Loucy (cell line): ENCODE data around the gene MYO9A.

Experiments
- H2AFZ ChIP-seq: fragments of 200-600 bp; sonication (generic); 2 replicates; pipeline ENCODE4 v1.6.0; 2016; ENCODE audit warnings: antibody characterized with exemption, mild to moderate bottlenecking, low read length, moderate library complexity
- H3F3A ChIP-seq: fragments of 200-600 bp; 2 replicates; pipeline ENCODE4 v1.6.0; 2016; ENCODE audit warnings: antibody characterized with exemption, low read depth, mild to moderate bottlenecking
- H3K27me3 ChIP-seq: fragments of 200-600 bp; sonication (generic); 2 replicates; pipeline ENCODE4 v1.6.1; 2014; ENCODE audit warnings: low read length, mild to moderate bottlenecking; ENCODE audit not compliant: insufficient read depth, poor library complexity, severe bottlenecking
- H3K36me3 ChIP-seq: fragments of 200-600 bp; sonication (generic); 2 replicates; pipeline ENCODE4 v1.6.1; 2016; ENCODE audit warnings: low read length; ENCODE audit not compliant: insufficient read depth
- H3K4me1 ChIP-seq: fragments of 200-600 bp; sonication (generic); 2 replicates; pipeline ENCODE4 v1.5.1; 2014; ENCODE audit warnings: low read length, mild to moderate bottlenecking; ENCODE audit not compliant: insufficient read depth, poor library complexity, severe bottlenecking
- H3K4me2 ChIP-seq: fragments of 200-600 bp; sonication (generic); 2 replicates; pipeline ENCODE4 v1.6.0; 2014; ENCODE audit warnings: antibody characterized with exemption, low read length, low read depth, mild to moderate bottlenecking; ENCODE audit not compliant: poor library complexity, severe bottlenecking
- H3K4me3 ChIP-seq: fragments of 200-600 bp; sonication (generic); 2 replicates; pipeline ENCODE4 v1.5.1; 2014; ENCODE audit warnings: low read length, mild to moderate bottlenecking, mixed read lengths; ENCODE audit not compliant: poor library complexity, severe bottlenecking
- H3K79me2 ChIP-seq: fragments of 200-600 bp; sonication (generic); 2 replicates; pipeline ENCODE4 v1.6.1; 2014; ENCODE audit warnings: low read length; ENCODE audit not compliant: insufficient read depth
- H3K9ac ChIP-seq: fragments of 200-600 bp; sonication (generic); 2 replicates; pipeline ENCODE4 v1.6.0; 2014; ENCODE audit warnings: mild to moderate bottlenecking, low read depth, low read length, moderate library complexity; ENCODE audit not compliant: poor library complexity, severe bottlenecking
- H3K9me2 ChIP-seq: fragments of 200-600 bp; sonication (generic); replicated peaks from 2 replicates; pipeline ENCODE4 v1.6.1; 2016; ENCODE audit warnings: low read depth, low read length, mixed read lengths
- H3K9me3 ChIP-seq: fragments of 200-600 bp; sonication (generic); 2 replicates; pipeline ENCODE4 v1.6.1; 2014; ENCODE audit warnings: mild to moderate bottlenecking, antibody characterized with exemption, low read length, low read depth; ENCODE audit not compliant: insufficient read depth
- H4K20me1 ChIP-seq: fragments of 200-600 bp; sonication (generic); 2 replicates; pipeline ENCODE4 v1.6.0; 2014; ENCODE audit warnings: antibody characterized with exemption, low read length, mild to moderate bottlenecking; ENCODE audit not compliant: insufficient read depth, poor library complexity, severe bottlenecking
- EZH2phosphoT487 ChIP-seq: fragments of 200-600 bp; IDR thresholded peaks from 2 replicates; pipeline ENCODE4 v1.6.1; 2018; ENCODE audit warnings: antibody characterized with exemption, mild to moderate bottlenecking, moderate library complexity, borderline replicate concordance
- TF ChIP-seq, protein P1 (sequence below): fragments of 200-600 bp; sonication (generic); conservative IDR thresholded peaks from 2 replicates; pipeline ENCODE4 v1.5.1; 2014; ENCODE audit warnings: mild to moderate bottlenecking, antibody characterized with exemption, low read length

Gene MYO9A

GRCh38 chr15:71786673-71787072, 331.3 kb downstream of the MYO9A start:
- Histone ChIP-seq H3K9me3 (no peaks in the 10 kb centered on the region), H3K4me3 (no peak overlapping the region), H3K9me2 (no peaks in the 10 kb centered on the region), H3K4me2 (no peak overlapping the region), H2AFZ (no peak overlapping the region), H3K9ac (no peak overlapping the region), H3K4me1 (peaks cover 9% of the 10 kb centered on the region), H3K27me3 (no peaks in the 10 kb centered on the region), H3K36me3 (no peaks in the 10 kb centered on the region), H3K79me2 (no peaks in the 10 kb centered on the region), H3F3A (no peaks in the 10 kb centered on the region), H4K20me1 (no peaks in the 10 kb centered on the region)
- TF ChIP-seq EZH2phosphoT487: no peak
- TF ChIP-seq, protein P1, sequence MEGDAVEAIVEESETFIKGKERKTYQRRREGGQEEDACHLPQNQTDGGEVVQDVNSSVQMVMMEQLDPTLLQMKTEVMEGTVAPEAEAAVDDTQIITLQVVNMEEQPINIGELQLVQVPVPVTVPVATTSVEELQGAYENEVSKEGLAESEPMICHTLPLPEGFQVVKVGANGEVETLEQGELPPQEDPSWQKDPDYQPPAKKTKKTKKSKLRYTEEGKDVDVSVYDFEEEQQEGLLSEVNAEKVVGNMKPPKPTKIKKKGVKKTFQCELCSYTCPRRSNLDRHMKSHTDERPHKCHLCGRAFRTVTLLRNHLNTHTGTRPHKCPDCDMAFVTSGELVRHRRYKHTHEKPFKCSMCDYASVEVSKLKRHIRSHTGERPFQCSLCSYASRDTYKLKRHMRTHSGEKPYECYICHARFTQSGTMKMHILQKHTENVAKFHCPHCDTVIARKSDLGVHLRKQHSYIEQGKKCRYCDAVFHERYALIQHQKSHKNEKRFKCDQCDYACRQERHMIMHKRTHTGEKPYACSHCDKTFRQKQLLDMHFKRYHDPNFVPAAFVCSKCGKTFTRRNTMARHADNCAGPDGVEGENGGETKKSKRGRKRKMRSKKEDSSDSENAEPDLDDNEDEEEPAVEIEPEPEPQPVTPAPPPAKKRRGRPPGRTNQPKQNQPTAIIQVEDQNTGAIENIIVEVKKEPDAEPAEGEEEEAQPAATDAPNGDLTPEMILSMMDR: no peak

DNA sequence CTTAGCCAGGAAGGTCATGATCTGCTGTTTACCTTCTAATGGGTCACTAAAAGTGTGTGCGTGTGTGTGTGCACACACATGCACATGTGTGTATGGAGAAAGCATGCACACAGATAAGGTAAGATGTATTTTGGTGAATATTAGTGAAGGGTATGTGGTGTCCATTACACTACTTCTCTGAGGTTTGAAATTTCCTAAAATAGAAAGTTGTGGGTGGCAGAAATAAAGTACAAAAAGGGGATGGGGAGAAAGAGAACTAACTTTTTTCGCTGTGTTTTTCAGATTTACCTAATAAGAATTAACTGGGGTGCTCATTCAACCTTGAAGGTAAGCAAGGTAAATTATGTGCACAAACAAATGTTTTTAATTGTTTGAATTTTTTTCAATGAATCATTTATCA, 332.0 kb downstream of the MYO9A start:
- Histone ChIP-seq H3K4me3 (no peak overlapping the region), H3K27me3 (no peaks in the 10 kb centered on the region), H4K20me1 (no peaks in the 10 kb centered on the region), H3F3A (no peaks in the 10 kb centered on the region), H3K4me2 (no peak overlapping the region), H3K9me2 (no peaks in the 10 kb centered on the region), H3K9ac (no peak overlapping the region), H3K4me1 (peaks cover 9% of the 10 kb centered on the region), H3K9me3 (no peaks in the 10 kb centered on the region), H3K79me2 (no peaks in the 10 kb centered on the region), H2AFZ (peak overlapping the region; percentile 39; the same call in 1 of the 2 replicates), H3K36me3 (no peaks in the 10 kb centered on the region)
- TF ChIP-seq EZH2phosphoT487: no peak
- TF ChIP-seq, protein P1: no peak

DNA sequence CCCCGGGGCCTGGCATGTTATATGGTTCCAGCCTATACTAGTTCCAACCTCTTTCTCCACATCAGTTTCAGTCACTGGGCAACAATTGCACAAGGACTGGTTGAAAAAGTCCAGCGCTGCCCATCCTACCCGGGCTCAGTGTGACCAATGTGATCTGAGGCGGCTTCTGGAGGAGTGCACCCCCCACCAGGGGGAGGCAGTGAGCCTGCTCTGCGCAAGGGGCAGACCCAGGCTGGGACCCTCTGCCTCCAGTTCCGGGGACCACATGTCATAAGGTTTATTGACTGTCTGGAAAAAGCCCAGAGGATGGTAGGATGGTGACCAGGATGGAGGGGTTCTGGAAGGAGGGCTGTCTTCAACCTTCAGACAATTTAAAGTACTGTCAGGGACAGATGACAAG, 333.2 kb downstream of the MYO9A start:
- TF ChIP-seq, protein P1: peak; percentile 75
- no peak for TF ChIP-seq EZH2phosphoT487
- Histone ChIP-seq H3K9ac (no peak overlapping the region), H3K36me3 (no peaks in the 10 kb centered on the region), H3K27me3 (no peaks in the 10 kb centered on the region), H3K4me3 (no peak overlapping the region), H3K9me3 (no peaks in the 10 kb centered on the region), H3K79me2 (no peaks in the 10 kb centered on the region), H3K4me2 (no peak overlapping the region), H3K4me1 (peaks cover 9% of the 10 kb centered on the region), H2AFZ (no peak overlapping the region), H4K20me1 (no peaks in the 10 kb centered on the region), H3K9me2 (no peaks in the 10 kb centered on the region), H3F3A (no peaks in the 10 kb centered on the region)
